Activated CD4-positive, alpha-beta T cell treated with anti-CD3 and anti-CD28 coated beads, Interleukin-2, amount 50 U/mL, for 48 hours (primary cell): ENCODE measurements around the gene KRTAP2-4.

Source experiments
- DNase-seq, 2 experiments: peaks; one replicate each; pipeline ENCODE4 v3.0.0-alpha.2; 2020

Gene KRTAP2-4

DNA sequence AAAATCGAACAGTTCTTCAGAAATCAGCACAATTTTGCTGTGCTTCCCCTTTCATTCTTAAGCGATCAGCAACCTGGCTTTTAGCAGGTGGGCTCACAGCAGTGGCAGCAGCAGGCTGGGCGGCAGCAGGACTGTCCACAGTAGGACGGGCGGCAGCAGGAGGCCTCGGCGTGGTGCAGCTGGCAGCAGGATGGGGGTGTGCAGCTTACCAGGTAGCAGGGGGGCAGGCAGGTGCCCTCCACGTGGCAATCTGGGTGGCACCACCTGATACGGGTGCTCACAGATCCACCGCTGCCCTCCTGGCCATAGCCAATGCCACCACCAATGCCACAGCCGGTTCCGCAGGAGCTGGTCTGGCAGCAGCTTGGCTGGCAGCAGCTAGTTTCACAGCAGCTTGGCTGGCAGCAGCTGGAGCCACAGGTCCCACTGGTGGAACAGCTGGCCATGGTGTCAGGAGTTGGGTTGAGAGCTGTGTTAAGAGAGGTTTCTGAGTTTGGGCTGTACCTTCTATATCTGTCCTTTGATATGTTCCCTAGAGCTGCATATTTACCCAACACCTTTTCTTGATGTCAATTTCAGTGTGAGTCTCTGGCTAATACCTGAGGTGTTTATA lies 35.9 kb downstream of the KRTAP2-4 start, which contains the start of gene KRTAP1-4:
Gene KRTAP1-4 (minus strand): TSS at position 563 of the 613 bp plus-strand sequence. CDS start 117 bp downstream, at position 446.
- DNase-seq: no peak

DNA sequence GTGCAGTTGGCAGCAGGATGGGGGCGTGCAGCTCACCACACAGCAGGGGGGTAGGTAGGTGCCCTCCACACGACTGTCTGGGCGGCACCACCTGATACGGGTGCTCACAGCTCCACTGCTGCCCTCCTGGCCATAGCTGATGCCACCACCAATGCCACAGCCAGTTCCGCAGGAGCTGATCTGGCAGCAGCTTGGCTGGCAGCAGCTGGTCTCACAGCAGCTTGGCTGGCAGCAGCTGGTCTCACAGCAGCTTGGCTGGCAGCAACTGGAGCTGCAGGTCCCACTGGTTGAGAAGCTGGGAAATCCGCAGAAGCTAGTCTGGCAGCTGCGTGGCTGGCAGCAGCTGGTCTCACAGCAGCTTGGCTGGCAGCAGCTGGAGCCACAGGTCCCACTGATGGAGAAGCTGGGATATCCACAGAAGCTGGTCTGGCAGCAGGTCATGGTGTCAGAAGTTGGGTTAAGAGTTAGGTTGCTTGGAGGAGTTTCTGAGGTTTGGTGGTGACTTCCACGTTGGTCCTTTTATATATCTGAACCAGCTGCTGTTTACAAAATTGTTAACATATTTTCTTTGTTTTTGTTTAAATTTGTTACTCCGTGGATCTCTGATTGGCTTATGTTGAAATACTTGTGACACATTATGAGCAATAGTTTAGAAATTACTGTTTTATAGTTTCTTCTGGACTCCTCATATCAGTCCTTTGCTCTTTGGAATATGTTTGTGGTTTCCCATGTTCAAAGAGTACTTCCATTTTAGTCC lies 38.8 kb downstream of the KRTAP2-4 start, which contains the start of gene KRTAP1-5:
Gene KRTAP1-5 (minus strand): TSS at position 494 of the 757 bp plus-strand sequence. CDS start 53 bp downstream, at position 441.
- no peak for DNase-seq

DNA sequence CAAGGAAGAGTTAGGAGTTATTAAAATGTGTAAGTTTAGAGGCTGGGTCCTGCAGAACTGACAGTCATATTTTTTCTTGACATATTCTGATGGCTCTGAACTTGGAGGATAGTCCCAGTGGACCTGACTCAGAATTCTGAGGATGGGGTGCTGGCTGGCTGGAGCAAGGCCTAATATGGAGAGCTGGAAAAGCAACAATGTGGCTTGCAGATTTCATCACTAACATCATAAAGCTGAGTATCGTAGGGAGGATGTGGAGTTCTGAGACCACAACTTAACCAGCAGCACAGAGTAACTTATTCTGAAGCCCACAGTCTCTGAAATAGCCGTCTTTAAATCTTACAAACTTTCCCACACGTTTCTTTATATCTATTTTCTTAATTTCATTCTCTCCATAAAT lies 41.0 kb downstream of the KRTAP2-4 start:
- no peak for DNase-seq

DNA sequence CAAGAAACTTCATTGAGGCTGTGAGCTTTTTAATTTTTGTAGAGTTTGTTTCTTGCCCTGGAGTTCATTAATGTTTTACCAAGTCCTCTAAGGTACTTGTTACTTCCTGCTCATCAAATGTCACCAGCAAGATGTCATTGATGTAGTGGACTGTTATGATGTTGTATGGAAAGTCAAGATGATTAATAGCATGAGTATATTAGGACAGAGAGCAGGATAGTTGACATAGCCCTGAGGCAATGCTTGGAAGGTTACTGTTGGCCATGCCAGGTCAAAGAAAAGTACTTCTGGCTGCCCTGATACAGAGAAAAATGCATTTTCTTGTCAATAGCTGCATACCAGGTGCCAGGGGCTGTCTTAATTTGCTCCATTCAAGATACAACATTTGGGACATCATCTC lies 45.3 kb downstream of the KRTAP2-4 start:
- no peak for DNase-seq

DNA sequence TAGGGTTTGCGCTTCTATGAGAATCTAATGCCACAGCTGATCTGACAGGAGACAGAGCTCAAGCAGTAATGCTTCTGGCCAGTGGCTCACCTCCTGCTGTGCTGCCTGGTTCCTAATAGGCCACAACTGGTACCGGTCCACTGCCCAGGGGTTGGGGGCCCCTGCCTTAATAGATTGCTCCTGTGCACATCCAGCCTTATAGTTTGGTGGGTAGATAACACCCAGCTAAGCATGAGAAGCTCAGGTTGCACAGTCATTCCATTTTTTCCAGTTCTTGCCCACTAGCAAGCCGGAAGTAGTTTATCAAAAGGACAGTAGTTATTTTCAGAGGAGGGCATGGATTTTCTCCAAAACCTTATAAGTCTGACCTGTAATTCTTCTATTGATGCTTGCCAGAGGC lies 46.3 kb downstream of the KRTAP2-4 start:
- DNase-seq: no peak

DNA sequence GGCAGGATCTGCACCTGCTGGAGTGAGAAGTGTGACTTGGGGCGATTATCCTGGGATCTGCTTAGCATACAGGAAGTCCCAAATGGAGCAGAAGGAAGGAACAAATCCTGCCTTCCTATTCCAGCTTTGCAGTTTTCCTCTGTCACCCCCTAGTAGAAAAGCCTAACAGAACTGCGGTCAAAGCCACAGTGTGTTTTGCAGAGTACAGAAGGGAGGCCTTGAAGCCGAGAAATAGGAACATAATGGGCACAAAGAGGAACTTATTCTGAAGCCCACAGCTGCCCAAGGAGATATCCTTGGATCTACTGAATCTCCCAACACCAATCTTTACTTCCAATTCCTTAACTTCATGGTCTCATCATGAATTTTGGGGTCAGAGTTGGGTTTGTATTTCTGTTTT lies 47.1 kb downstream of the KRTAP2-4 start:
- DNase-seq: no peak

DNA sequence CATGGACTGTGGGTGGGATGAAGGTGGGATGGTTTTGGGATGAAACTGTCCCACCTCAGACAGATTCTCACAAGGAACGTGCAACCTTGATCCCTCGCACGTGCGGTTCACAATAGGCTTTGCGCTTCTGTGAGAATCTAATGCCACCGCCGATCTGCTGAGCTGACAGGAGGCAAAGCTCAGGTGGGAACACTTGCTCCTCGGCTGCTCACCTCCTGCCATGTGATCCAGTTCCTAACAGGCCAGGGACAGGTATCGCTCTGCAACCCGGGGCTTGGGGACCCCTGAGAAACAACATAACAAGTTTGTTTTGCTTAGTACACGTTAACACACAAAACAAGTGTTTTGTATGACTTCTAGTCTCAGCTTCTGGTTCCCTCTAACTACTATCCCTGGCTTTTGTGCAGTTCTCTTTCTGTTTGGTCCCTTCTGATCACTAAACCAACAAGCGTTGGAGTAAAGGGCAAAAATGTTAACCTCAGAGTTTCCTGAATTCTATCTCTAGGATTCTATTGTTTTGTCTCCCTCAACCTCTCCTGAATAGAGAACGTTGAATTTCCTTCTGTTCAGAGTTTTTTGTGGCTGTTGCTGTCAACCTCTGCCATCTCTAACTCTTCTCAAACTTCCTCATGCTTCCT lies 49.0 kb downstream of the KRTAP2-4 start:
- DNase-seq: no peak

DNA sequence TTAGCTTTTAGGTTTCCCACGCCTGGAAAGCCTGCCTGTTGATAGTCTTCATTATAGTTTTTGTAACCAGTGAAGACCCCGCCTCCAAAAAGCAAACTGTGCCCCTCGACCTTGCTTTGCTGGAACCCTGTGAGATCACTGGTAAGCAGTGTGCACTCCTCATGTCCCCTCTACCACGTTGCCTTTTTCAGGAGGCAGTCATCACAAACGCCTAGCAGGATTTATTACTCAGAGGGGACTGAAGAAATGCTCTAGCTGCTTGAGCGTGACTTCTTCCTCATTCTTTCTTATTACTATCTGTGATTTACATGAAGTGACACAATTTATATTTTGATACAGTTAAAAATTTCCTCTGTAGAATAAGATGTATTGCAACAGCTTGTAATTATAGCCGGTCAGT lies 50.2 kb downstream of the KRTAP2-4 start:
- no peak for DNase-seq
